ENCODE measurements around the gene OPRPN.

- TF ChIP-seq CREB1 (IDR thresholded peaks at IDR 0.05; ENCODE audit: low read depth) (no peak), MAX (IDR thresholded peaks at IDR 0.05) (no peak), CEBPB (IDR thresholded peaks at IDR 0.05) (no peak), EP300 (IDR thresholded peaks at IDR 0.05; ENCODE audit: borderline replicate concordance) (no peak), NFIC (IDR thresholded peaks at IDR 0.05) (no peak)
Measured at GRCh38 chr4:70397580-70397979, at the start of gene OPRPN.

Data from Ishikawa (cell line).